CD14-positive monocyte (primary cell): ENCODE results near the gene SEC14L2. TPM values are rescaled to one million over a fixed set of nuclear protein-coding genes. Genes with fewer than 3 reads are reported as not detected.

Experiments
- DNase-seq, 3 donors: peaks; one replicate each; pipeline ENCODE4 v3.0.0-alpha.2; 2011 to 2022
- H2AFZ ChIP-seq: 2 replicates; pipeline ENCODE4 v1.6.0; 2012; ENCODE audit warnings: mild to moderate bottlenecking, low read depth, low read length, inconsistent platforms; ENCODE audit not compliant: insufficient read depth, poor library complexity, severe bottlenecking
- H3K27ac ChIP-seq, 2 donors: 1 replicate in 1 of 2; 2 replicates in 1 of 2; pipeline ENCODE4 v1.5.1; 2012 to 2013; ENCODE audit warnings: low read length in 2 of 2, control low read depth in 1 of 2, inconsistent platforms in 1 of 2, low read depth in 1 of 2, mild to moderate bottlenecking in 1 of 2
- H3K27me3 ChIP-seq, 2 donors: one replicate each; pipeline versions ENCODE4 v1.6.0 to v1.6.1; 2011 to 2013; ENCODE audit warnings: low read length in 2 of 2; ENCODE audit not compliant: control insufficient read depth in 2 of 2, insufficient read depth in 2 of 2
- H3K36me3 ChIP-seq, 2 donors: replicated peaks in 1 of 2; 1 replicate in 1 of 2; 2 replicates in 1 of 2; pipeline versions ENCODE4 v1.5.1 to v1.6.1; 2012 to 2013; ENCODE audit warnings: low read length in 2 of 2, control low read depth in 1 of 2, inconsistent platforms in 1 of 2, mild to moderate bottlenecking in 1 of 2; ENCODE audit not compliant: insufficient read depth in 2 of 2, control insufficient read depth in 1 of 2
- H3K4me1 ChIP-seq, 2 donors: 1 replicate in 1 of 2; 2 replicates in 1 of 2; pipeline versions ENCODE4 v1.5.1 to v1.6.1; 2012 to 2013; ENCODE audit warnings: low read length in 2 of 2, control low read depth in 1 of 2, inconsistent platforms in 1 of 2, mild to moderate bottlenecking in 1 of 2, moderate library complexity in 1 of 2; ENCODE audit not compliant: insufficient read depth in 2 of 2, control insufficient read depth in 1 of 2
- H3K4me2 ChIP-seq: replicated peaks from 2 replicates; pipeline ENCODE3; 2012; ENCODE audit warnings: low read length, moderate library complexity, mild to moderate bottlenecking; ENCODE audit not compliant: poor library complexity, severe bottlenecking; ENCODE audit errors: extremely low read depth
- H3K4me3 ChIP-seq, 3 experiments: fragments of 200-600 bp in 1 of 3; sonication (generic) in 1 of 3; replicated peaks in 1 of 3; 1 replicate in 2 of 3; 2 replicates in 1 of 3; pipeline ENCODE4 v1.5.1; 2011 to 2013; ENCODE audit warnings: low read length in 3 of 3, mild to moderate bottlenecking in 3 of 3, control low read depth in 2 of 3, low read depth in 2 of 3, inconsistent platforms in 1 of 3, moderate library complexity in 1 of 3
- H3K79me2 ChIP-seq: 2 replicates; pipeline ENCODE4 v1.6.0; 2012; ENCODE audit warnings: mild to moderate bottlenecking, control low read depth, inconsistent platforms, low read length, moderate library complexity; ENCODE audit not compliant: insufficient read depth
- H3K9ac ChIP-seq: 2 replicates; pipeline ENCODE4 v1.6.0; 2017; ENCODE audit warnings: low read length, mild to moderate bottlenecking; ENCODE audit not compliant: insufficient read depth, poor library complexity, severe bottlenecking
- H3K9me3 ChIP-seq, 2 donors: replicated peaks in 1 of 2; 1 replicate in 1 of 2; 2 replicates in 1 of 2; pipeline versions ENCODE4 v1.5.1 to v1.6.1; 2012 to 2013; ENCODE audit warnings: low read length in 2 of 2, control low read depth in 1 of 2; ENCODE audit not compliant: control insufficient read depth in 1 of 2, insufficient read depth in 1 of 2
- H4K20me1 ChIP-seq: 2 replicates; pipeline ENCODE4 v1.6.0; 2012; ENCODE audit warnings: mild to moderate bottlenecking, low read length, control low read depth, moderate library complexity; ENCODE audit not compliant: insufficient read depth
- H3K27ac Mint-ChIP-seq, 7 donors: one replicate each; pipeline ENCODE4 v1.8.0; 2020; ENCODE audit warnings: mild to moderate bottlenecking in 7 of 7, mixed read lengths in 7 of 7, moderate library complexity in 6 of 7, inconsistent platforms in 2 of 7
- H3K27me3 Mint-ChIP-seq, 3 donors: one replicate each; pipeline ENCODE4 v1.8.0; 2021 to 2022; ENCODE audit warnings: low read depth in 3 of 3, mild to moderate bottlenecking in 3 of 3, mixed read lengths in 3 of 3, moderate library complexity in 3 of 3, inconsistent platforms in 1 of 3
- H3K36me3 Mint-ChIP-seq, 2 donors: one replicate each; pipeline ENCODE4 v1.8.0; 2020; ENCODE audit warnings: mixed read lengths in 2 of 2, inconsistent platforms in 1 of 2, mild to moderate bottlenecking in 1 of 2
- H3K4me1 Mint-ChIP-seq: one replicate; pipeline ENCODE4 v1.8.0; 2020; ENCODE audit warnings: mild to moderate bottlenecking, mixed read lengths
- H3K4me3 Mint-ChIP-seq, 2 donors: one replicate each; pipeline ENCODE4 v1.8.0; 2020; ENCODE audit warnings: mild to moderate bottlenecking in 2 of 2, mixed read lengths in 2 of 2, moderate library complexity in 1 of 2
- H3K9me3 Mint-ChIP-seq, 7 donors: one replicate each; pipeline ENCODE4 v1.8.0; 2020 to 2022; ENCODE audit warnings: mixed read lengths in 7 of 7, mild to moderate bottlenecking in 6 of 7, moderate library complexity in 6 of 7, inconsistent platforms in 2 of 7
- CTCF ChIP-seq: fragments of 200-600 bp; IDR thresholded peaks from one replicate; pipeline ENCODE4 v1.8.0; 2022; ENCODE audit warnings: antibody characterized with exemption, mild to moderate bottlenecking
- WGBS: methylation state at CpG from one replicate; pipeline ENCODE4 v1.1.5; 2013; ENCODE audit warnings: missing lambda C conversion rate; ENCODE audit not compliant: insufficient coverage; 5-methylcytosine and 5-hydroxymethylcytosine counted together
- intact Hi-C, 2 donors: fragments of 100-400 bp; cut with micrococcal nuclease; formaldehyde crosslinking; loops; one replicate each; pipeline versions ENCODE4 v1.15.0 to v1.15.1; 2023
- polyA plus RNA-seq, 3 donors: library from polyadenylated mRNA; depleted of rRNA in 1 of 3; unstranded in 2 of 3; stranded (reverse) in 1 of 3; fragments of 300-500 nt in 2 of 3; fragments of >200 nt in 1 of 3; fragmentation: Illumina TruSeq in 2 of 3; gene quantifications; 1 replicate in 2 of 3; 2 replicates in 1 of 3; pipeline ENCODE4 v1.2.3, GENCODE V29; 2012 to 2021

SEC14L2 gene
- polyA plus RNA-seq, 3 donors: 0.03 TPM; not detected in 1

GRCh38 chr22:30424534-30425326 is 27.9 kb downstream of the SEC14L2 start:
- 44% methylated on average over 14 of the region's 20 CpGs for WGBS
- TF ChIP-seq CTCF: no peak
- H3K4me3 Mint-ChIP-seq: peak overlapping the region; percentile 92 to 96

GRCh38 chr22:30425327-30425615 is 28.5 kb downstream of the SEC14L2 start:
- peaks cover 40% of the 10 kb centered on the region for H3K4me1 Mint-ChIP-seq
- Histone ChIP-seq H3K36me3 (no peaks in the 10 kb centered on the region), H3K4me3 (peak overlapping the region; percentile 49 to 88 (median 50)), H3K27ac (peak overlapping the region in 1 of 2 donors; percentile 51), H4K20me1 (no peaks in the 10 kb centered on the region), H3K4me1 (peaks cover 40 to 46% of the 10 kb centered on the region in 2 donors), H3K79me2 (peaks cover 6% of the 10 kb centered on the region), H3K9me3 (no peaks in the 10 kb centered on the region), H2AFZ (peak overlapping the region; percentile 91), H3K27me3 (no peaks in the 10 kb centered on the region), H3K9ac (peak overlapping the region; percentile 74), H3K4me2 (peak overlapping the region; percentile 85)
- H3K27me3 Mint-ChIP-seq: peaks cover 0 to 2% (median 0%) of the 10 kb centered on the region in 3 donors
- WGBS: 13% methylated on average over 6 of the region's 9 CpGs
- peaks cover 0 to 3% (median 0%) of the 10 kb centered on the region in 7 donors for H3K9me3 Mint-ChIP-seq
- H3K4me3 Mint-ChIP-seq: peak overlapping the region; percentile 87 to 93
- intact Hi-C loops: loop anchor here (2.0 to 10.0 kb wide), 4 partner anchors 18 to 540 kb away; partner anchors contain the start of genes MTMR3 (in 1 of the 2) and RNF215 (in 1 of the 2)
- no peak for DNase-seq
- H3K27ac Mint-ChIP-seq: peak overlapping the region; percentile 76 to 93 (median 85)
- peaks cover 3 to 20% of the 10 kb centered on the region in 2 donors for H3K36me3 Mint-ChIP-seq
- TF ChIP-seq CTCF: no peak

More at GRCh38 chr22:30424534-30425326, 27.9 kb downstream of the SEC14L2 start:
- intact Hi-C loops: loop anchor here (2.0 to 10.0 kb wide), 5 partner anchors 18 to 540 kb away; partner anchors contain the start of genes CASTOR1 (in 1 of the 2), MTMR3 (in 1 of the 2) and RNF215 (in 1 of the 2)
- no peaks in the 10 kb centered on the region for H3K27me3 ChIP-seq
- peak overlapping the region in 5 of 7 donors; percentile 26 to 98 (median 94) for H3K27ac Mint-ChIP-seq
- peak overlapping the region; percentile 95 for H2AFZ ChIP-seq
- peak overlapping the region; percentile 52 to 88 (median 78) for H3K4me3 ChIP-seq
- no peak for DNase-seq
- H3K9ac ChIP-seq: peak overlapping the region; percentile 96
- peak overlapping the region; percentile 81 to 97 for H3K27ac ChIP-seq
- H3K36me3 Mint-ChIP-seq: peaks cover 3 to 25% of the 10 kb centered on the region in 2 donors
- peaks cover 0 to 2% (median 0%) of the 10 kb centered on the region in 3 donors for H3K27me3 Mint-ChIP-seq
- H3K9me3 Mint-ChIP-seq: peaks cover 0 to 3% (median 0%) of the 10 kb centered on the region in 7 donors
- no peaks in the 10 kb centered on the region for H3K9me3 ChIP-seq
- H3K79me2 ChIP-seq: peaks cover 6% of the 10 kb centered on the region
- H4K20me1 ChIP-seq: no peaks in the 10 kb centered on the region
- H3K4me1 ChIP-seq: peaks cover 40 to 46% of the 10 kb centered on the region in 2 donors
- no peaks in the 10 kb centered on the region for H3K36me3 ChIP-seq
- H3K4me2 ChIP-seq: peak overlapping the region; percentile 85
- H3K4me1 Mint-ChIP-seq: peaks cover 40% of the 10 kb centered on the region
